Measurements from ENCODE around the gene SRMS.

DNA sequence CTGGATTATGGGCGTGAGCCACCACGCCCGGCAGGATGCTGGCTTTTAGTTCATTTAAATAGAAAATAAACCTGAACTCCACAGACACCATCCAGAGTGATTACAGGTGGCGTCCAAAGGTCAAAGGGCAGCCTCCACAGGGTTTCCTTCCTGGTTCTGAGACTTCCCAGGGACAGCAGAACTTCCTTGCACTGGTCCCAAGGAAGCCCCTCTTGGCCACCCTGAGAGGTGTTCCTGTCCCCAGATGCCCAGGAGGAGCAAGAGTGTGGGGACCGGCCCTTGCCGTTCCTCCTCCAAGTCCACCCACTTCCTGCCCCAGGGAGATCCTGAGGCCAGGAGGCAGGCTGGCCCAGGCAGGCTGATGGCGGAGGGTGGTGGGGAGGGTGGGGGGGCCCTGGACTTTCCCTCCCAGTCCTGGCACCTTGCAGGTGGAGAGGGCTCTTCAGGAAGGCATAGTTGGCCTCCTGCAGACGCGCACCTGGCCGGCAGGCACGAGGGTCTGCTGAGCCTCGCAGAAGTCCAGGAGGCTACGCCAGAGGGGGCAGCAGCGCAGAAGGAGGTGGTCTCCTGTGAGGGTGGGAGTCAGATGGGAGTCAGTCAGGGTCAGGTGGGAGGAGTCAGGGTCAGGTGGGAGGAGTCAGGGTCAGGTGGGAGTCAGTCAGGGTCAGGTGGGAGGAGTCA, 11.4 kb upstream of the SRMS start:
- TF ChIP-seq POLR2A (IDR thresholded peaks at IDR 0.05) (no peak), CTCF (IDR thresholded peaks at IDR 0.05) (no peak)
